IPS-NIHi7 (cell line): ENCODE data around the gene TMEM219.
A peak's percentile ranks its signal among the peaks of the same experiment; 100 is the strongest.
"Not testable (repeated sequence)": the region's sequence is repeated elsewhere in the genome, so short reads cannot be mapped to it uniquely, and the experiment has no call there.

Source experiments
- DNase-seq: peaks from one replicate; pipeline ENCODE4 v3.0.0; 2012; ENCODE audit warnings: mixed read lengths; ENCODE audit errors: extremely low spot score

The TMEM219 gene

DNA sequence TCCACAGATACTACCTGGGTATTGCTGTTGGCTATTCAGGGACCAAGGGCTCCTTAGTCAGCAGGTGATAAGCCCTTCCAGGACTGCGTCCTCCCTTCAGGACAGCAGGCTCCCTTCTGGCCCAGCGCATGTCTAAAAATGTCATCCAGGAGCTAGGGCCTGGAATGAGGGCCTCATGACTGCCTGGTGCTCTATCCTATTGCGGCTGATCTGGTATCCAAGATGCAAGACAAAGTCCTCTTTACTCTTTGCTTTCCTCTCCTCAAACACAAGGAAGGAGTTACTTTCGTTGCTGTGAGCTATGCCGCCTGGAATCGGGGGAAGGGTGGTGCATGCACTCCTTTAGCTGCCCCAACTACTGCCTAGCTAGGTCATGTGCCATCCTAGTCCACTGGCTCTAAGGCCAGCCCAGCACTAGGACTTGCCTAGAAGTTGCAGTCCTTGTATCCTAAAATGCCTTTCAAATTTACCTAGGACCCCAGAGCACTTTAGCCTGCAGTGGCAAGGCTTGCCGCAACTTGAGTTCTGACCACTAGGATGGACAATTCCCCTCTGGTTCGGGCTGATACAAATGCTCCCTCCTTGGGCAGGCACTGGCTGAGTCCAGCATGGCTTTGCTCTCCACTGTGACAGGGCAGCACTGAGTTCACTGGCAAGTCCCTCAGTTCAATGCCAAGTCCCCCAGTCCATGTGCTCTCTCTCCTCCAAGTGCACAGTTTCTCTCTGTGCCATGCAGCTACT, 10.1 kb upstream of the TMEM219 start:
- no peak for DNase-seq

DNA sequence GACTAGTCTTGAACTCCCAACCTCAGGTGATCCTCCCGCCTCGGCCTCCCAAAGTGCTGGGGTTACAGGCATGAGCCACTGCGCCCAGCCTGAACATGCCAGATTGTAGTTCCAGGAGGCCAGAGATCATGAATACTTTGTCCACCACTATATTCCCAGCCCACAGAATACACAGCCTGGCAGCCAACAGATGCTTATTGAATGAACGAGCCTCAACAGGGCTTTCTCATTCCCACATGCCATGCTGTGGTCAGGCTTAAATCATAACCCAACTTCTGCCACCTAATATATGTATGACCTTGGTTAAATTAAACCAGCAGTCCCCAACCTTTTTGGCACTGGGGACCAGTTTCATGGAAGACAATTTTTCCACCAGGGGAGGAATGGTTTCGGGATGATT, 3.1 kb upstream of the TMEM219 start:
- DNase-seq = no peak

DNA sequence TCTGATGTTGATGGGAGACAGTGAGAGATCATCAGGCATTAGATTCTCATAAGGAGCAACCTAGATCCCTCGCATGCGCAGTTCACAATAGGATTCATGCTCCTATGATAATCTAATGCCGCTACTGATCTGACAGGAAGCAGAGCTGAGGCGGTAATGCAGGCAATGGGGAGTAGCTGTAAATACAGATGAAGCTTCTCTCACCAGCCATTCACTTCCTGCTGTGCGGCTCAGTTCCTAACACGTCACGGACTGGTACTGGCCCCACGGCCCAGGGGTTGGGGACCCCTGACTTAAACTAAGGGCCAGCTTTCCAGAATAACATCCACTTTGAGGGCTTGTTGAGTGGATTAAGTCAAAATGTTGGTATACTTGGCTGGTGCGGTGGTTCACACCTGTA, 2.6 kb upstream of the TMEM219 start:
- DNase-seq = no peak

DNA sequence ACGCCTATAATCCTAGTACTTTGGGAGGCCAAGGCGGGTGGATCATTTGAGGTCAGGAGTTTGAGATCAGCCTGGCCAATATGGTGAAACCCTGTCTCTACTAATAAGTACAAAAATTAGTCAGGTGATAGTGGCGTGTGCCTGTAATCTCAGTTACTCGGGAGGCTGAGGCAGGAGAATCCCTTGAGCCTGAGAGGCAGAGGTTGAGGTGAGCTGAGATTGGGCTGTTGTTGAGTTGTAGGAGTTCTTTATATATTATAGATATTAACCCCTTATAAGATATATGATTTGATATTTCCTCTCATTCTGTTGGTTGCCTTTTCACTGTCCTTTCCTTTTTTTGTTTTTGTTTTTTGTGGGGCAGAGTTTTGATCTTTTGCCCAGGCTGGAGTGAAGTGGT, 2.1 kb upstream of the TMEM219 start:
- not testable (repeated sequence) for DNase-seq

DNA sequence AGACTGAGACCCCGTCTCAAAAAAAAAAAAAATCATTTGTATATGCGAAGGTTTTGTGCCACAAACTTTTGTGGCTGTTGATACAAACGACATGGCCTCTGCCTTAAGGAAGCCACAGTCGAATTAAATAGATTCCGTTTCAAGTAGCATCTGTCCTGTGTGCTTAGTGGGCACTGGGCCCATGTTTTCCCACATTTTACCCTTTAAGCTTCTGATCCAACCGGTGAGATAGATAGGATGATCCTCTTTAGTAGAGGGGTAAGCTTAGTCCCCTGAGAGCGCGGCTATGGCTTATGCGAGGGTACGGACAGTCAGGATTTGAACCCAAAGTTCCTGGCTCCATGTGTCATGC, 776 bp upstream of the TMEM219 start:
- DNase-seq = no peak

DNA sequence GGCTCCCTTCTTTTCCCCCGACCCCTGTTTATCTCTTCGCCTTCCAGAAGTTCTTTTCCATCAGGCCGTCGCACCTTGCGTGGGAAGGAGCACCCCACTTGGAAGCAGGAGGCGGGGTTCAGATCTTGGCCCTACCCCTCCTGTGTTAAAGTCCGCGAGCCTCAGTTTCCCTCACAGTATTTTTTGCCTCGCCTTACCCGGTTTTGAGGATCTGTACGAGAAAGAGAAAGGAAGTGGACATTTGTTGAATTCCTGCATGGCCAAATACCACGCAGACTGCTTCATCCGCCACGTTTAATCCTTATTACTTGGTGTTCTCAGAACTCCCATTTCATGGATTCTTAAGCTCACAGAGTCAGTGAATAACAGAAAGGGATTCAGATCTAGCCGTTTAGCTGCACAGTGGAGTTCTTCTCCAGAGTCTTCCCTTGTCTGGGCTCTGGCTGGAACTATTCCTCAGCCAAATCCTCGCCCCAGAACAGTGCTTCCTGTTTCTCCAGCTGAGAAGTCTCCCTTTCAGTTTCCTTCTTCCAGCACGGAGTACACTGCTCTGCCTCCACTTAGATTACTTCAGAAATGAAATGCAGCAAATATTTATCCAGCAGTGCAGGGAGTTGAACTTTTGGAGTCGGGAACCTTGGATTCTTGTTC, 590 bp downstream of the TMEM219 start:
- no peak for DNase-seq

DNA sequence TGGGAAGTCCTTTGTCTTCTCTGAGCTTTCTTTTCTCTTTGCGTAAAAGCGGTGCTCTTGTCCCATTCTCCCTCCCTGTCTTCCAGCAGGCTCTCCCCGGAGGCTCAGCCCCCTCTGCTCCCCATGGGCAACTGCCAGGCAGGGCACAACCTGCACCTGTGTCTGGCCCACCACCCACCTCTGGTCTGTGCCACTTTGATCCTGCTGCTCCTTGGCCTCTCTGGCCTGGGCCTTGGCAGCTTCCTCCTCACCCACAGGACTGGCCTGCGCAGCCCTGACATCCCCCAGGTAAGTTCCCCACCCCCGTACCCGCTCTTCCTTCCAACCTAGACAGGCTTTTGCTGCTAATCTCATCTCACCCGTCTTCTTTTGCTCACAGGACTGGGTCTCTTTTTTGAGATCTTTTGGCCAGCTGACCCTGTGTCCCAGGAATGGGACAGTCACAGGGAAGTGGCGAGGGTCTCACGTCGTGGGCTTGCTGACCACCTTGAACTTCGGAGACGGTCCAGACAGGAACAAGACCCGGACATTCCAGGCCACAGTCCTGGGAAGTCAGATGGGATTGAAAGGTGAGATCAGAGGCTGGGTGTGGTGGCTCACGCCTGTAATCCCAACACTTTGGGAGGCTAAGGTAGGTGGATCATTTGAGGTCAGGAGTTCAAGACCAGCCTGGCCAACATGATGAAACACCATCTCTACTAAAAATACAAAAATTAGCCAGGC, 1.3 kb downstream of the TMEM219 start:
- no peak for DNase-seq

DNA sequence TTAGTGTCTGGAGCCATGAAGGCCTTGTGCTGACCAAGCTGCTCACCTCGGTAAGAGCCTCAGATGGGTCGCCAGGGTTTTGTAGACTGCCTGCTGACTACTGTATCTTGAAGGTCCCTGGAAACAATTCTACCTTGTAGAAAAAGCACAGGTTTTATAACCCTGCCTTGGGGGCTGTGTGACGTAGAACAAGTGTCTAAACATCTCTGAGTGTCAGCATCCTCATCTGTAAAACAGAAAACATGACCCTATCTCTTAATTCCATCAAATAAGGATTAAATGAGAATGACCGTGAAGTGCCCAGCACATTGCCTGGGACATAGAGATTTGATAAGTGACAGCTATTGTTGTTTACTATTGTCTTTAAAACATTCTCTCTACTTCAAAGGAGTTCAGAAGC, 6.3 kb downstream of the TMEM219 start:
- DNase-seq = no peak

DNA sequence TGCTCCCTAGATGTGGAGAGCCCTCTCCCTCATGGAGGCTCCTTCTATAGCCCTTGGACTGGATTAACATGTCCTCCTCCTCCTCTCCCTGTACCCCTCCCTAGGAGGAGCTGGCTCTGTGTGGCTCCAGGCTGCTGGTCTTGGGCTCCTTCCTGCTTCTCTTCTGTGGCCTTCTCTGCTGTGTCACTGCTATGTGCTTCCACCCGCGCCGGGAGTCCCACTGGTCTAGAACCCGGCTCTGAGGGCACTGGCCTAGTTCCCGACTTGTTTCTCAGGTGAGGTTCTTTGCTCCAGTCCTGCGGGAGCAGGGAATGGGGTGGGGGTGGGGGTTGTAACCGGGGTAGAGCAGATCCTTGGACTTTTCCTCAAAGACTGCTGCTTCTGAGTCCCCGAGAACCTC, 9.4 kb downstream of the TMEM219 start:
- DNase-seq = no peak

DNA sequence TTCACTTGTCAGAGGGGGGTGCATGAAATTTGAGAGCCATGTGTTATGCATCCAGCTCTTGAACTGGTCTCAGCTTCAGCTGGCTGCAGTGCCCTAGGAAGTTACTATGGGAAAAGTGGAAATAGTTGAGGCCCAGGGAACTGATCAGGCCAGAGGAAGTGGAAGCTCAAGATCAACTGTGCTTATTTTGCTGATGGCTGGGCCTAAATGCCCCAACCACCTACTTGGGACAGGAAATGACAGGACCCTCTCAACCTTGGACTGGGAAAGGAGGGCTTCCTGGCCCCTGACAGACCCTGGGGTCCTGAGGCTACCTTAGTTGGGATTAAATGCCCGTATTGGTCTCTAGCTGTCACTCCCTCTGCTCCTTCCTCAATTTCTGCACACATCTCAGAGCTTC, 10.6 kb downstream of the TMEM219 start:
- DNase-seq = no peak

DNA sequence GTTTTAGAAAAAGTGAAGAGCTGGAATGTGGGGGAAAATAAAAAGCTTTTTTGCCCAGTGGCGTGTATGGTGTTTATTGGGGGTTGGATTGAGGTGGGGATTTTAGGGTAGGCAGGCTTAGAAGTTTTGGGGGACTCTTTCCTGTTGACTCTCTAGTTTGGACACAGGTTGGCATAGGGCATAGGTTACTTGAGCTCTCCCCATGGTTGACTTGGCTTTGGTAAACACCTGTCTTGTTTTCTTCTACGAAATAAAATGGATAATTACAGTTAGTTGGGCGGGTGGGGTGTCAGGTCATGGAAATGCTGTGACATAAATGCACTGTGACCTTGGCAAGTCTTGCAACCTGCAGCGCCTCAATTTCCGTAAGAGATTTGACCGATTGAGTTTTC, 11.1 kb downstream of the TMEM219 start:
- DNase-seq = no peak

DNA sequence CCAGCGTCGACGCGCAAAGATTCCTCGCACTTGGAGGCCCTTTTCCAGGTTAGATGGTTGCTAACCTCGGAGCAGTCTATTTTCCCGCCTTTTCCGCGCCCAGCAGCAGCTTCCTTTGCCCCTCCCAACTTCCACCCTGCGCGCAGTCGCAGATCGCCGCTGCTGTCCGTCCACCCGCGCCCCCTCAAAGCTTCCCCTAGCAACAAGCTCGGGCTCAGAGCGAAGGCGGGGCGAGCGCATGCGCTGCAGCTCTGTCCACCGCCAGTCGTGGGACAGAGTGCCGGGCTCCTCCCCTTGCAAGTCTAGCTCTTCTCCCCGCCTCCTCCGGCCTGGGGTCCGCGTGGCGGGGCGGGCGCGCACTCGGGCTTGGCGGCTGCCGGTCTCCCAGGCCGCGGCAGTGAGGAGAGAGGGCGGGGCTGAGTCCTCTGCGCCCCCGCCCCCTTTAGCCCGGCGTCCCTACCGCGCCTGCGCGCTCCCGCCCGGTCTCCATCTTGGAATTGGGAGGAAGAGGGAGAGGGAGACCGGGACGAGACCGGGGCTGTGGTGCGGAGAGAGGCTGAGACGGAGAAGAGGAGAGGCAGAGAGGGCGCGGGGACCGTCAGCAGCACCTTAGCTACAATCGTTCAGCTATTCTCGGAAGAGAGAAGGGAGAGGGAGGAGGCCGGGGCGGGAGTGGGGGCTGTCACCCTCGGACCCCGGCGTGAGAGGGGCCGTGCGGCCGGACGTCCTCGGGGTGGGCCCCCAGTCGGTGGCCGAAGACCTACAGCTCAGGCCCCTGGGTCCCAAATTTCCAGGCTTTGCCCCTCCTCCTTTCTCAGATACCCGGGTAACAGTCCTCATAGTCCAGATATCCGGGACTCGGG, 11.7 kb downstream of the TMEM219 start, which contains the start of gene TAOK2:
Gene TAOK2 (plus strand): TSS at position 485 of the 863 bp plus-strand sequence. CDS start 3,905 bp downstream, outside the sequence.
- peak; percentile 100 for DNase-seq

DNA sequence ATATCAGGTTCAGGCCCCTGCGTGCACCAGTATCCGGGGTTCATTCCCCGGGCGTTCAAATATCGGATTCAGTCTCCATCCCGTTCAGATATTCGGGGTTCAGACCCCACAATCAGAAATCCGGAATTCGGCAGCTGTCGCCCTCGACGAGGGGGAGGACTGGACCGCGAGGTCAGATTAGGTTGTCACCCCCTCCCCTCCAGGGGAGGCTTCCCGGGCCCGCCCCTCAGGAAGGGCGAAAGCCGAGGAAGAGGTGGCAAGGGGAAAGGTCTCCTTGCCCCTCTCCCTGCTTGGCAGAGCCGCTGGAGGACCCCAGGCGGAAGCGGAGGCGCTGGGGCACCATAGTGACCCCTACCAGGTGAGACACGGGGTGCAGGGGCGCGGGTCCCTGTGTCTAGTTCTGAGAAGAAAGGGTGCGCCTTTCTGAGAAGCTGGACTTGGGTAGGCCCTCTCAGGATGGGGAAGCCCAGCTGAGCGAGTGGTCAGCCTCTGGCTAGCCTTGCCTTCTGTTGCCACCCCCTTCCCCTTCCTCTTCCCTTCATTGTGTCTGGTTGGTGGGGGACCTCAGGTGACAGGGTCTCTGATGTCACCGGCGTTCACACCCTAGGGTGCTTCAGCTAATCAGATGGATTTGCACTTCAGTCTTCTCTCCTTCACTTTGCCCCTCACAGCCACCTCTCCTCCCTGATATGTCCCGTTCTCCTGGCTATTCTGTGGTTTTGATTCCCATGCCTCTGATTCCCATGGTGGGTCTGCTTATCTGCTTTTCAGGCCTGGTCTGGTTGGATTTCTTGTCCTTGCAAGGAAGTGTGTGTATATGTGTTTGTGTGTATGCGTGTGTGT, 12.6 kb downstream of the TMEM219 start:
- DNase-seq = peak; percentile 58

DNA sequence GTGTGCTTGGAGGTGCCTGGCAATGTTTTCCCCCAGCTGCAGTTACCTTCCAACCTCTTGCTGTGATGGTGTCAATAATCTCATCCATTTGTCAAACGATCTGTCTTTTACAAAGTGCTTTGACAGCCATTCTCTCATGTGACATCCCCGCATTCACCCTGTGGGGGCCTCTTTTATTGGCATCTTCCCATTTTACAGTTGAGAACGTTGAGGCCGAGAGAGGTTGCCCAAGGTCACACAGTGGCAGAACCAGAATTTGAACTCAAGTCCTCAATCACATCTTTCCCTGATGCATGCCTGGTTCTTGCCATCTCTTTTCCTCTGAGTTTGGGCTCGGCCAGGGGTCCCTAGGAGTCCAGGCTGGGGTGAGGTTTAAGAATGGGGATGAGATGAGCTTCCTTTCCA, 13.3 kb downstream of the TMEM219 start:
- no peak for DNase-seq

DNA sequence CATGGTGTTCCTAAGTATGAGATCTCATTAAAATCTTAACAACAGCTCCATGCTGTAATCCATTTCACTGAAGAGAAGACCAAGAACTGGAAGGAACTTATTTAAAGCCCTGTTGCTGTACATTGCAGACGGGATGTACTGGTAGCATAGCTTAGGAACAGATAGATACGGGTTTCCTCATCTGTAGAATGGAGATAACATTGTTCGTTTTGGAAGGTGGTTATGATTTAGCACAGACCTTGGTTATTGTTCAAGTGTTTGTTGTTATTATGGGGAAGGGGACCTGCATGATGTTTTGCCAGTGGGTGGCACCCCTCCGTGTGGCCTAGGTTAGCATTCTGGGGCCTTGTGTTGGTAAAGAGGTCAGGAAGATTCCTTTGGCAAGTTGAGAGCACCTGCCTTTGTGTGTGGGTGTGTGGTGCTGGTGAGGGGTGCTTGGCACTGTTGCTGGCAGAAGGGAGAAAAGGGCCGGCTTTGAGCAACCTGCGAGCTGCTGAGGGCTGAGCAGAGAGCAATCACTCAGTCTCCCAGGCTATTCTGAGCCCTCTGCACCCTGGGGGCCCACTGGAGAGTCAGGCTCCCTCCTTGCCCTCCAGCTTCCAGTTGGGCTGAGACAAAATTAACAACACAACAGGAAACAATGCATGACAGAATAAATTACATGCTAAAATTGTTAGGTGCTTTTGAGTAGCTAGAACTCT, 14.1 kb downstream of the TMEM219 start:
- no peak for DNase-seq

DNA sequence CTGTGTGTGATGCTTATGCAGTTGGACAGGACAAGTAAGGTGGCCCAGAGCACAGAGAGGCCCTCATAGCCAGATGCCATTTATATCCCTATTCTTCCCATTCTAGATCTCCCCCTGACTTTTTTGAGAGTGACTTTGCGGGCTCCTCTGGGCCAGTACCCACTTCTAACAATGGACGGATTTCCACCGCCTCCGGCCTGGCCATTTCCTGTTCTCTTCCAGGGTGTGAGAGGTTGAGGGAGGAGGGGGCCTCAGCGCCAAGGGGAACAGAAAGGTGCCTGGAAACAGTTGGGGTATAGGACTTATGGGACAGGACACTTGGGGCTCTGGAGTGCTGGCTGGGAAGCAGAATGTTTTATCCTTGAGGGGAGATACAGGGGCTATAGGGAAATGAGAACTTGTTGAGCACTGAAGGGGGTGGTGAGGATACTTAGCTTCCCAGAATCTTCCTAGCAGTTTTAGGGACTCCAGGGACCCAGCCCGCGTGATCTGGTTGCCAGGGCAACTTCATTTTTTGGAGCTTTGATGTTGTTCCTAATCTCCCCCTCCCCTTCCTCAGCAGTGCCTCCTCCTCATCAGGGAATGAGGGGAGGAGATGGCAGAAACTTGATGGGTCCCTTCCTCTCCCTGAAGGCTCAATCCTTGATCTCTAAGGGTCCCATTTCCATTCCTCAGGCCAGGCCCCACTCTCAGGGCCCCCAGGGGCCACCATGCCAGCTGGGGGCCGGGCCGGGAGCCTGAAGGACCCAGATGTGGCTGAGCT, 15.4 kb downstream of the TMEM219 start:
- DNase-seq = no peak

DNA sequence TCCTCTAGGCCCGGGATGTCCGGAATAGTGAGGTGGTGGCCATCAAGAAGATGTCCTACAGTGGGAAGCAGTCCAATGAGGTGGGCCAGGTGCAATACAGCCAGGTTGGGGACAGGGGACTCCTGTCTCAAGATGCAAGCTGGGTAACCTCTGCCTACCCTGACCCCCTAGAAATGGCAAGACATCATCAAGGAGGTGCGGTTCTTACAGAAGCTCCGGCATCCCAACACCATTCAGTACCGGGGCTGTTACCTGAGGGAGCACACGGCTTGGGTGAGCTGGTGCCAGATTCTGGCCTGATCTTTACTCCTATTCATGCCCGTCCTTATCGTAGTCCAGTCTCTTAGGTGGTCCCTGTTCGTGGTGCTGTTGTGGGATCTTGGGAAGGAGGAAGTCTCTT, 16.2 kb downstream of the TMEM219 start:
- no peak for DNase-seq

DNA sequence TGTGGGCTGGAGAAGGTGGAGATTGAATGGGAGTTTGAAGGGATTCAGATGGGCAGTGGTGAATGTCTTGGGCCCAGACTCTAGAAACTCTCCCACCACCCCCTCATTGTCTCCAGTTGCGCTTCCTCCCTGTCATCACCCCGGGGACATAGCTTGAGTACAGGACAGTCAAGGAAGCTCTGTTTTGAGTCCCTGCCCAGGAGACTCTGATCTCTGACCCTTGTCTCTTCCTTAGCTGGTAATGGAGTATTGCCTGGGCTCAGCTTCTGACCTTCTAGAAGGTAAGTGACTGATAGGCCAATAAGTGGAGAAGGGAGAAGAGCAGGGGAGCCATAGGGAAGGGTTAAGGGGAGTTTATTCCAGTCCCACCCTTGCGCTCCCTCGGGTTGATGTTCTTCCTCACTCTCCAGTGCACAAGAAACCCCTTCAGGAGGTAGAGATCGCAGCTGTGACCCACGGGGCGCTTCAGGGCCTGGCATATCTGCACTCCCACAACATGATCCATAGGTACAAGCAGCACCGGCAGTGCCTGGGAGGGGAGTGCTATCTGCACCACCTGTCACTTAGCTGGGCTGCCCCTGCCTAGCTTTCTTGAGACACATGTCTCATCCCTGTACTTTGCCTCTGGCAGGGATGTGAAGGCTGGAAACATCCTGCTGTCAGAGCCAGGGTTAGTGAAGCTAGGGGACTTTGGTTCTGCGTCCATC, 16.8 kb downstream of the TMEM219 start:
- DNase-seq = no peak
